Neuronal stem cell (in vitro differentiated cells): ENCODE data around the gene CFP.

ENCODE experiments used
- DNase-seq: peaks from one replicate; pipeline ENCODE4 v3.0.0-alpha.2; 2013; ENCODE audit warnings: low spot score
- H2AFZ ChIP-seq: one replicate; pipeline ENCODE4 v1.6.1; 2013; ENCODE audit warnings: mild to moderate bottlenecking, low read length, inconsistent platforms
- H2AK5ac ChIP-seq: 2 replicates; pipeline ENCODE4 v1.6.1; 2013; ENCODE audit warnings: low read depth, mild to moderate bottlenecking, inconsistent platforms, low read length, moderate library complexity, mixed read lengths
- H2BK120ac ChIP-seq: 2 replicates; pipeline ENCODE4 v1.6.1; 2013; ENCODE audit warnings: low read depth, mild to moderate bottlenecking, inconsistent platforms, low read length, moderate library complexity, mixed read lengths
- H2BK12ac ChIP-seq: one replicate; pipeline ENCODE4 v1.6.1; 2013; ENCODE audit warnings: low read length, inconsistent platforms
- H2BK15ac ChIP-seq: 2 replicates; pipeline ENCODE4 v1.6.1; 2013; ENCODE audit warnings: mild to moderate bottlenecking, low read length, inconsistent platforms, mixed read lengths
- H2BK5ac ChIP-seq: one replicate; pipeline ENCODE4 v1.6.1; 2013; ENCODE audit warnings: inconsistent platforms, mild to moderate bottlenecking, low read length, moderate library complexity
- H3K14ac ChIP-seq: one replicate; pipeline ENCODE4 v1.6.1; 2013; ENCODE audit warnings: low read length, inconsistent platforms
- H3K18ac ChIP-seq: 2 replicates; pipeline ENCODE4 v1.6.1; 2013; ENCODE audit warnings: low read length, inconsistent platforms
- H3K23ac ChIP-seq: 2 replicates; pipeline ENCODE4 v1.6.1; 2013; ENCODE audit warnings: low read depth, mild to moderate bottlenecking, mixed read lengths, low read length, inconsistent platforms; ENCODE audit not compliant: poor library complexity
- H3K27ac ChIP-seq: replicated peaks from 3 replicates; pipeline ENCODE4 v1.5.1; 2013; ENCODE audit warnings: low read length, inconsistent platforms
- H3K27me3 ChIP-seq, 3 experiments: 2 replicates each; pipeline ENCODE4 v1.6.1; 2013; ENCODE audit warnings: low read length in 3 of 3, mild to moderate bottlenecking in 2 of 3, inconsistent platforms in 1 of 3, low read depth in 1 of 3, mixed read lengths in 1 of 3, moderate library complexity in 1 of 3; ENCODE audit not compliant: control insufficient read depth in 3 of 3, insufficient read depth in 3 of 3
- H3K36me3 ChIP-seq, 2 donors: replicated peaks in 1 of 2; 2 replicates each; pipeline ENCODE4 v1.6.1; 2013; ENCODE audit warnings: low read length in 2 of 2; ENCODE audit not compliant: control insufficient read depth in 2 of 2, insufficient read depth in 2 of 2
- H3K4ac ChIP-seq: 2 replicates; pipeline ENCODE4 v1.6.1; 2013; ENCODE audit warnings: inconsistent platforms, mild to moderate bottlenecking, low read length, moderate library complexity
- H3K4me1 ChIP-seq, 2 donors: 1 replicate in 1 of 2; 2 replicates in 1 of 2; pipeline ENCODE4 v1.6.1; 2013; ENCODE audit warnings: low read length in 2 of 2, low read depth in 1 of 2; ENCODE audit not compliant: control insufficient read depth in 2 of 2, insufficient read depth in 1 of 2
- H3K4me2 ChIP-seq: one replicate; pipeline ENCODE4 v1.6.1; 2013; ENCODE audit warnings: mild to moderate bottlenecking, low read length, inconsistent platforms; ENCODE audit not compliant: insufficient read depth, poor library complexity, severe bottlenecking
- H3K4me3 ChIP-seq, 2 donors: 2 replicates each; pipeline ENCODE4 v1.5.1; 2013; ENCODE audit warnings: low read length in 2 of 2, mild to moderate bottlenecking in 2 of 2, inconsistent platforms in 1 of 2, moderate library complexity in 1 of 2
- H3K79me1 ChIP-seq: one replicate; pipeline ENCODE4 v1.6.1; 2013; ENCODE audit warnings: low read depth, mild to moderate bottlenecking, inconsistent platforms, low read length, moderate library complexity
- H3K9ac ChIP-seq: one replicate; pipeline ENCODE4 v1.6.1; 2013; ENCODE audit warnings: mild to moderate bottlenecking, low read depth, low read length, inconsistent platforms; ENCODE audit not compliant: poor library complexity
- H3K9me3 ChIP-seq, 2 donors: replicated peaks in 1 of 2; 2 replicates each; pipeline versions ENCODE3 to v1.6.1; 2013; ENCODE audit warnings: low read length in 2 of 2, mild to moderate bottlenecking in 2 of 2, inconsistent platforms in 1 of 2, low read depth in 1 of 2, mixed read lengths in 1 of 2, moderate library complexity in 1 of 2; ENCODE audit not compliant: control insufficient read depth in 2 of 2, insufficient read depth in 1 of 2
- H4K8ac ChIP-seq: one replicate; pipeline ENCODE4 v1.6.1; 2013; ENCODE audit warnings: low read depth, mild to moderate bottlenecking, inconsistent platforms, low read length, moderate library complexity
- H4K91ac ChIP-seq: one replicate; pipeline ENCODE4 v1.6.1; 2013; ENCODE audit warnings: low read length, low read depth, mild to moderate bottlenecking, inconsistent platforms; ENCODE audit not compliant: poor library complexity
- WGBS, 2 donors: extraction: QIAGEN DNeasy Blood & Tissue Kit; methylation state at CpG; one replicate each; pipeline ENCODE4 v1.1.7; 2013; ENCODE audit warnings: missing lambda C conversion rate in 2 of 2, mixed read lengths in 1 of 2; ENCODE audit not compliant: insufficient read length in 2 of 2, insufficient replicate concordance in 1 of 2; ENCODE audit errors: extremely low coverage in 2 of 2; 5-methylcytosine and 5-hydroxymethylcytosine counted together

The CFP gene

GRCh38 chrX:47577424-47577823 is 52.3 kb downstream of the CFP start:
- Histone ChIP-seq H3K79me1 (peaks cover 2% of the 10 kb centered on the region), H2BK15ac (no peak overlapping the region), H2BK12ac (no peak overlapping the region), H4K91ac (no peak overlapping the region), H2AK5ac (no peak overlapping the region), H3K4me2 (no peak overlapping the region), H3K4me1 (peaks cover 0 to 11% of the 10 kb centered on the region in 2 donors), H3K14ac (no peak overlapping the region), H3K18ac (no peak overlapping the region), H2AFZ (no peak overlapping the region), H3K4ac (no peak overlapping the region), H3K9me3 (no peaks in the 10 kb centered on the region), H3K9ac (no peak overlapping the region), H2BK5ac (no peak overlapping the region), H3K36me3 (no peaks in the 10 kb centered on the region), H4K8ac (no peak overlapping the region), H2BK120ac (no peak overlapping the region), H3K27me3 (no peaks in the 10 kb centered on the region), H3K23ac (no peak overlapping the region), H3K27ac (no peak overlapping the region), H3K4me3 (no peak overlapping the region)
- WGBS, 2 donors, result no CpG with 5 or more reads among the region's 9 CpGs
- no peak for DNase-seq

DNA sequence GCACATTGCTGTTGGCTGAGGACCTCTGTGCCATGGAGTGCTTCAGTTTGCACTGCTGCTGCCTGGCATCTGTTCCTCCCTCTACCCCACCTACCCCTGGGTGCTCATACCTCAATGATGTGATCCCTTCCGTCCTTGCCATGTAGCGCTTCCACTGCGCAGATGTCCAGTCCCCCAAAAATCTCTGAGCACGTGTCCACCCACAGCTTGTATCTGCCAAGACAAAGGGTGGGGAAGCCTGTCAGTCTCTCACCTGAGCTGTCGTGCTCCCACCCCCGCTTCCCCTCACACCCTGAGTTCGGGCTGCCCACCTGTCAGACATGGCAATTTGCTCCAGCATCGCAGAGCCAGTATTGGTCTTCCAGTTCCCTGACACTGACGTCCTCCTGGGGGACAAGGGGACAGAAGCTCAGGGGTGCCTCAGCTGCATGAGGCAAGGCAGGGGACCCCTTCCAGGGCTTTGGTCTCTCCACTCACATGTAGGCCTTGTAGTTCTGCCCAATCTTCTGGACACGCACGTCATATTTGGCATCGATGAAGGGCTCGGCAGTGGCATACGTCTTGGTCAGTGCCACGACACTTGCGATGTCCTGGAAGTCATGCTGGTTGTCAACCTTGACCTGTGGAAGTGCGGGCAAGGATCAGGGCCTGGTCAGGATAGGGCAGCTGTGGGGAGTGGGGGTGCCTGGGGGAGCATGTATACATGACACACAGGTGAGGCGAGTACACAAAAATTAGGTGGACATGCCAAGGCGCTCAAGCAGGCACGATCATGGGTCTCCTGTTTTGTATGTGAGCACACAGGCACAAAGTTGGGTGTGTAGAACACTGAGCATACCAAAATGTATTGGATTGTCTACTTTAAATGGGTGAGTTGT is 53.5 kb downstream of the CFP start:
- Histone ChIP-seq H3K27ac (no peak overlapping the region), H2BK15ac (no peak overlapping the region), H3K9ac (no peak overlapping the region), H3K18ac (no peak overlapping the region), H2AFZ (no peak overlapping the region), H4K8ac (no peak overlapping the region), H2AK5ac (no peak overlapping the region), H4K91ac (no peak overlapping the region), H2BK12ac (no peak overlapping the region), H3K4me1 (peaks cover 0 to 11% of the 10 kb centered on the region in 2 donors), H3K4ac (no peak overlapping the region), H3K27me3 (no peaks in the 10 kb centered on the region), H2BK5ac (no peak overlapping the region), H3K36me3 (peaks cover 5 to 8% of the 10 kb centered on the region in 2 donors), H2BK120ac (no peak overlapping the region), H3K4me3 (no peak overlapping the region), H3K79me1 (peaks cover 2% of the 10 kb centered on the region), H3K14ac (no peak overlapping the region), H3K23ac (no peak overlapping the region), H3K9me3 (no peaks in the 10 kb centered on the region), H3K4me2 (no peak overlapping the region)
- WGBS, 2 donors, result no CpG with 5 or more reads among the region's 20 CpGs
- no peak for DNase-seq

- Histone ChIP-seq H3K36me3 (peaks cover 7 to 18% of the 10 kb centered on the region in 2 donors), H2AK5ac (no peak overlapping the region), H3K9me3 (no peaks in the 10 kb centered on the region), H3K27me3 (no peaks in the 10 kb centered on the region), H4K91ac (no peak overlapping the region), H3K27ac (no peak overlapping the region), H4K8ac (no peak overlapping the region), H3K9ac (peak overlapping the region; percentile 21), H3K79me1 (peaks cover 2% of the 10 kb centered on the region), H3K18ac (peak overlapping the region; percentile 94), H3K4me1 (peaks cover 0 to 11% of the 10 kb centered on the region in 2 donors), H2AFZ (no peak overlapping the region), H2BK15ac (no peak overlapping the region), H2BK12ac (no peak overlapping the region), H3K4me2 (peak overlapping the region; percentile 69), H3K23ac (peak overlapping the region; percentile 65), H2BK5ac (peak overlapping the region; percentile 39), H3K4ac (no peak overlapping the region), H2BK120ac (no peak overlapping the region), H3K4me3 (peak overlapping the region in 1 of 2 donors; percentile 71), H3K14ac (no peak overlapping the region)
- DNase-seq, result no peak
- WGBS, 2 donors, result no CpG with 5 or more reads among the region's 27 CpGs
These were observed 55.0 kb downstream of the CFP start for GRCh38 chrX:47574547-47575301.

DNA sequence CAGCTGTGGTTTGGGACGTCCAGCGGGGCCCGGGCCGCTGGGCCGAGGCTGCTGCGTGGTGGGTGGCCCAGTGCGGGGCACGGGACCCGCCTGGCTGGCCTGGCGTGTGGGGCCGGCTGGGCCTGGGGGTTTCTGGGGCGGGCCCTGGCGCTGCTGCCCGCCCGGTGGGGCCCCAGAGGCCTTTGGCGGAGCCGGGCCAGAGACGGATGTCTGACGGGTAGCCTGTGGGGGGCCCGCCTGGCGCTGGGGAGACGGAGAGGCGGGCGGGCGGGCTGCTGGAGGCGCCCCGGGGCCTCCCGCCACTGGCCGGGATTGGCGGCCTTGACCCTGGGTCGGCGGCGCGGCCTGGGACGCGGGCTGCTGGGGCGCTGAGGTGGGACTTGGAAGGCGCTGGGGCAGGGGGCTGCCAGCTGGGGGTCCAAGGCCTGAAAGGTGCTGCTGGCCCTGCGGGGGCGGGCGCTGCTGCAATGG is 55.6 kb downstream of the CFP start:
- no CpG with 5 or more reads among the region's 41 CpGs for WGBS, 2 donors
- no peak overlapping the region for H2BK15ac ChIP-seq
- DNase-seq, result no peak
- H3K14ac ChIP-seq, result peak overlapping the region; percentile 21
- no peak overlapping the region for H2AFZ ChIP-seq
- peak overlapping the region; percentile 68 for H3K27ac ChIP-seq
- peak overlapping the region in 1 of 2 donors; percentile 80 for H3K4me3 ChIP-seq
- H3K9me3 ChIP-seq, result no peaks in the 10 kb centered on the region
- H3K27me3 ChIP-seq, result no peaks in the 10 kb centered on the region
- peaks cover 2% of the 10 kb centered on the region for H3K79me1 ChIP-seq
- H3K4ac ChIP-seq, result no peak overlapping the region
- no peak overlapping the region for H2BK120ac ChIP-seq
- H2AK5ac ChIP-seq, result no peak overlapping the region
- H3K18ac ChIP-seq, result peak overlapping the region; percentile 94
- H3K23ac ChIP-seq, result peak overlapping the region; percentile 65
- no peak overlapping the region for H4K91ac ChIP-seq
- H2BK5ac ChIP-seq, result peak overlapping the region; percentile 39
- H3K36me3 ChIP-seq, result peaks cover 9 to 24% of the 10 kb centered on the region in 2 donors
- peak overlapping the region; percentile 81 for H3K9ac ChIP-seq
- peaks cover 0 to 11% of the 10 kb centered on the region in 2 donors for H3K4me1 ChIP-seq
- no peak overlapping the region for H4K8ac ChIP-seq
- H2BK12ac ChIP-seq, result no peak overlapping the region
- H3K4me2 ChIP-seq, result peak overlapping the region; percentile 69
